Stimulated activated CD4-positive, alpha-beta T cell treated with anti-CD3 and anti-CD28 coated beads, TNF-alpha, amount 100 ng/mL, for 4 hours (primary cell): Measurements from ENCODE around the gene ZNRF3.
"Not testable (repeated sequence)": the region's sequence is repeated elsewhere in the genome, so short reads cannot be mapped to it uniquely, and the experiment has no call there.

Source experiments
- DNase-seq, 3 experiments: peaks; one replicate each; pipeline ENCODE4 v3.0.0-alpha.2; 2020; ENCODE audit warnings: low read depth in 3 of 3

Gene ZNRF3

GRCh38 chr22:28984482-28985158 is 101.2 kb downstream of the ZNRF3 start:
- no peak for DNase-seq

DNA sequence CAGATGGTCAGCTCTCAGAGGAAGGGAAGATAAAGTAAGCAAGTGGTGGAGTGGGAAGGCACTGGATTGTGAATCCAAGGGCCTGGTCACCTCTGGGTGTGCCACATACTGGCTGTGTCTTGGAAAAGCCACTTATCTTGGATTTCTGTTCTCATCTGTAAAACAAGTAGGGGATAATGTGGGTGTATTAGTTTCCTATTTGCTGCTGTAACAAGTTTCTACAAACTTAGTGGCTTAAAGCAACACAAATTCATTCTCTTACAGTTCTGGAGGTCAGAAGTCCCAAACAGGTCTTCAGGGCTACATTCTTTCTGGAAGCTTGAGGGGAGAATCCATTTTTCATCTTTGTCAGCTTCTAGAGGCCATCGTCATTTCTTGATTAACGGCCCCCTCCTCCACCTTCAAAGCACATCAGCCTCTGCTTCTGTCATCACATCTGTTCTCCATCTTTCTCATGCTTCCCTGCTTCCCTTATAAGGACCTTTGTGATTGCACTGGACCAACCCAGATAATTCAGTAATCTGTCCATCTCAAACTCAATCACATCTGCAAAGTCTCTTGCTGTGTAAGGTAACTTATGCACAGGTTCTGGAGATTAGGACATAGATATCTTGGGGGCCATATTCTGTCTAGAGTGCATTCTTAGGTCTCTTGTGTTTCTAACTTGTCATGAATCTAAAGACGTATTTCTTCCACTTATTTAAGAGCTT is 102.4 kb downstream of the ZNRF3 start:
- DNase-seq, result no peak

DNA sequence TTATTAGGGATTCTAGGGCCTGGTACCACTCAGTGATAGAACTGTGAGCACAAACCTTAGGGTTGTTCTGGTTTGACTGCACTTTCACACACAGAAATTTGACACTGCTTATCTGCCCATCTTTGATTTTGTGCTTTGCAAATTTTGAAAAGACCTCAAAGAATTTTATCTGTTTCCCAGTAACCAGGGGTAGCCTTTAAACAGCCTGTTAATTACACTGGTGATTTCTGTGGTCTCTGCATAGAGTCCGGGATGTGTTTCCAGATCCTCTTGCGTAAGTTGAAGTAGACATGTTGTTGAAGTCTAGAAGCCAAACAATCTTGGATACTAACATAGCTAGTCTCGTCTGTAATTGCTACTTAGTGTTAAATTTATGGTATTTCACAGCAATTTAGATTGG is 103.0 kb downstream of the ZNRF3 start:
- DNase-seq, result no peak

DNA sequence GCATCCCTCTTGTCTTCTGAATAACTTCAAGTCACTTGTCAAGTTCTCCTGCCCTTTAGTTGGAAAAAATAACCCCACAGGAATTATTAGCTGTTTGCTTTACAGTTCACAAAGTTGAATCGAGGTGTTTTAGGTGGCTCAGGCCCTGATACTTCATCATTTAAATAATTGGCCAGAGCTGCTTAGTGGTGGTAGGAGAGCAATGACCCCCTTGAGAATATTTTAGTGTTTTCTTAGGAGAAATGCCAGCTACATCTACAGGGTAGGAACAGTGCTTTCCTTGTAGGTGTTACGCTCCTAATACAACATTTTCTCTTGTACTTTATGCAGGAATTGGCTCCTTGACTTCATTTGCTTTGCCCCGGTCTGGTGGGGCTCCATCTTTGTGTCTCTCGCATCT is 105.1 kb downstream of the ZNRF3 start:
- DNase-seq, result no peak

DNA sequence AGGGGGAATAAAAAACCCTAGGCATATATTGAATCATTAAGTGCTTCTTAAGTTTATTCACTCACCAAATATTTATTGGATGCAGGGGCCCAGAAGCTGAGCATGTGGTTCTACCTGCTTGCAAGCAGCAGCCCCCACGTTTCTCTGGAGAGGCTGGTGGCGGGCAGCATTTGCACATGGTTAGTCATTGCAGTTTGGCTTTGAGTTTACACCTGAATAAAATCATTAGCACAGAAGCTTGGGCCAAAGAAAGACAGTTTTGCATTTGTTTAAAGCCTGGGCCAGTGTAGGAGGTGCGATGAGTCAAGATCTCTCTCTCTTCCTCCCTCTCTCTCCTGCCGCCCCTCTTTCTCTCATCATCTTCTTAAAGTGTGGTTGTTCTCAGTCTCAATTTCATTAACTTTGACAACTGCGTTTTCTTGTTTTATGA is 105.7 kb downstream of the ZNRF3 start:
- no peak for DNase-seq

DNA sequence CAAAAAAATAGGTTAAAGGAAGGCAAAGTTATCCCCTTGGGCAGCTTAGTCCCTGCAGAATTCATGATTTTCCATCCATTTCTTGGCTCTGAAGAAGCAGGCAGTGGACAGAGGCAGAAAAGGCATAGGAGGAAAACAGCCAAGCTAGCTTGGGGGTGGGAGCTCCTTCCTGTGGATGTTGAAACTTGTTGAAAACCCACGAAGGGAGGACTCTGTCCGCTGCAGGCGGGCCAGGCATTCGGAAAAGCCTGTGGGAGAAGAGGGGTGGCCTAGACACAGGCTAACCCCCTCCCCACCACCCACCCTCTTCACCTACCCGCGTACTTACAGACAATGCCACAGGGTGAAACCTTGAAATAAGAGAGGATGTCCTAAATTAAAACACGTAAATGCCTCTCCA is 106.1 kb downstream of the ZNRF3 start:
- no peak for DNase-seq

GRCh38 chr22:28989912-28990311 is 106.5 kb downstream of the ZNRF3 start:
- no peak for DNase-seq

DNA sequence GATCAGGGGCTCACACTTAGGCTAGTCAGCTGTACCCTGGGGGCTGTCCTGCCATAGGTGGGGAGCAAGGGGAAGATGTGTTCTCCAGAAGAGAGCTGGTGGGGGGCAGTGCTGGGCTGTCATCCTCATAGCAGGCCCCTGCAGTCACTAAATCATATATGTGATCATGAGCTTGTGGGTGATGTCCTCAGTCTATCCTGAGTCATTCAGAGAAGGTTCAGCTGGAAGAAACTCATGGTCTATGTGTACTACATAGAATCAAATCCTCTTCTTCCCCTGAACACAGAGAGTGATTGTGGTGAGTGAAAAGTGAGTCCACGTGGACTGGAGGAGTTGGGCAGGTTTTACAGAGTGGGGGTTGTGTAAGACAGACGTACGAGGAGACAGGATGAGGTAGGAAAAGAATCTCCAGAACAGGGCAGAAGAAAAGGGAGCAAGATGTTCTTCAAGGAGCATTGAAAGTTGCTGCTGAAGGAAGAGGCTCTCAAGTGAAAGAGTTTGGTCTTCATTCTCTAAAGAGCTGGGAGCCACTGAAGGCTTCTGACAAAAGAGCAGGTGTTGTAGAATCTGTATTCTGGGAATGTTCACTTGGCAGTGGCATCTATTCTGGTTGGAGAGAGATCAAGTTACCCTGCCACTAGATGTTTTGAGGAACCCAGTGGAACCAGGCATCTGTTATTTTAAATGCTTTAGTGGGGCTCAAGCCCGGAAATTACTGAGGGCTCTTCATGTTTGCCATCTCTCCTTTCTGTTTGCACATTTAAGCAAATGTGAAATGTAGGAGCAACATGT is 109.4 kb downstream of the ZNRF3 start:
- no peak for DNase-seq

DNA sequence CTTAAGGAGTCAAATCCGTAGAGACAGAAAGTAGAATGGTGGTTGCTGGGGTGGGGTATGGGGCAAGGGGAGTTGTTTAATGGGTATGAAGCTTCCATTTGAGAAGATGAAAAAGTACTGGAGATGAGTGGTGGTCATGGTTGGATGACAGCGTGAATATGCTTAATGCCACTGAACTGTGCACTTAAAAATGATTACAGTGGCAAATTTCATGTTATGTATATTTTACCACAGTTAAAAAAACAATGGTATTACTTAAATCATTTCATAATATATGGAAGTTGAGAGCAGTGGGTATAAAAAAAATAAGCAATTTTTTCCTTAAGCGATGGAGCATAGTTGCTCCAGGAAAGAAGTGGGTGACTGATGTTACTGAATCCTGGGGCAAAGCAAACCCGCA is 111.2 kb downstream of the ZNRF3 start:
- no peak for DNase-seq

DNA sequence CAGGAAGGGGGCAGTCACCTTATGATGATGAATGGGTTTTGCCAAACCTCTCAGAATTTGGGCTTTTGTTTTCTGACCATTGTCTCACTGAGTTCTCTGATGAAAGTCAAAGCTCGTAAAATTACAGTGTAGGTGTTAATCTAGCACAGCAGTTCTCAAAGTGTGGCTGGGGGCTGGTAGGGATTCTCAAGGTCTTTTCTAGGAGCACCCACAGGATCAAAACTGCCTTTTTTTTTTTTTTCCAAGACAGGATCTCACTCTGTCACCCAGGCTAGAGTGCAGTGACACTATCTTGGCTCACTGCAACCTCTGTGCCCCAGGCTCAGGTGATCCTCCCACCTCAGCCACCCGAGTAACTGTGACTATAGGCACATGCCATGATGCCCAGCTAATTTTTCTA is 112.2 kb downstream of the ZNRF3 start:
- DNase-seq, result no peak

DNA sequence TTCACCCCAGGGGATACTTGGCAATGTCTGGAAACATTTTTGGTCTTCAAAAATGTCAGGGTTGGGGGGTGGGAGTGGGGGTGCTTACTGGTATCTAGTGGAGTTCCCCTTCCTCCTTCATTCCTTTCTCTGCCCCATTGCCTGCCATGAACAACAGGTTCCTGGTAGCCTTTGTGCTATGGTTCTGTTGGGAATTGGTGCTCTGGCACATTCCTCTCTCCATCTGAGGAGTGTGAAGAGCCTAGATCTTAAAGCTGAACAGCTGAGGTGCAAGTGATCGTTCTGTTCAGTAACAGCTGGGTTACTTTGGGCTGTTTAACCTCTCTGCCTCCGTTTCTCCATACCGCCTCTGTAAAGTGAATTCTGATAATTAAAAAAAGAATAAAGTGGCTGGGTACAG is 114.0 kb downstream of the ZNRF3 start:
- no peak for DNase-seq

DNA sequence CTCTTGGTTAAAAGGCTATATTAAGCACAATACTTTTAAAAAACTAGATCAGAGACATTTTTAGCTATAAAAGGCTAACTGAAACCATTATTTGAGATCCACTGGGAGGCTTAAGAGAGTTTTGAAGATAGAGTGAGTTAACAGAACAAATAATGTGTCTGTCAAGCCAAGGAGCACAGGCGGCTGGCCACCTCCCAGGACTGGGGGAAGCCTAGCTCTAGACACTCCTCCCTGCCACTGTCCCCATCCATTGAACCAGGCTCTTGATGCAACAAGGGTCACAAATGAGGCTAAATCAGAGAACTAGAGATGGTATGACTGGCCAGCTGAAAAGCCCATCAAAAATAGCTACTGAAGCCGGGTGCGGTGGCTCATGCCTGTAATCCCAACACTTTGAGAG is 115.3 kb downstream of the ZNRF3 start:
- DNase-seq, result no peak

GRCh38 chr22:28999510-28999909 is 116.1 kb downstream of the ZNRF3 start:
- no peak for DNase-seq

GRCh38 chr22:28999919-29000556 is 116.7 kb downstream of the ZNRF3 start:
- no peak for DNase-seq

GRCh38 chr22:29000641-29001040 is 117.3 kb downstream of the ZNRF3 start:
- DNase-seq, result no peak

- no peak for DNase-seq
These were observed 119.2 kb downstream of the ZNRF3 start for GRCh38 chr22:29002603-29003002.

GRCh38 chr22:29003552-29003951 is 120.2 kb downstream of the ZNRF3 start:
- no peak for DNase-seq

DNA sequence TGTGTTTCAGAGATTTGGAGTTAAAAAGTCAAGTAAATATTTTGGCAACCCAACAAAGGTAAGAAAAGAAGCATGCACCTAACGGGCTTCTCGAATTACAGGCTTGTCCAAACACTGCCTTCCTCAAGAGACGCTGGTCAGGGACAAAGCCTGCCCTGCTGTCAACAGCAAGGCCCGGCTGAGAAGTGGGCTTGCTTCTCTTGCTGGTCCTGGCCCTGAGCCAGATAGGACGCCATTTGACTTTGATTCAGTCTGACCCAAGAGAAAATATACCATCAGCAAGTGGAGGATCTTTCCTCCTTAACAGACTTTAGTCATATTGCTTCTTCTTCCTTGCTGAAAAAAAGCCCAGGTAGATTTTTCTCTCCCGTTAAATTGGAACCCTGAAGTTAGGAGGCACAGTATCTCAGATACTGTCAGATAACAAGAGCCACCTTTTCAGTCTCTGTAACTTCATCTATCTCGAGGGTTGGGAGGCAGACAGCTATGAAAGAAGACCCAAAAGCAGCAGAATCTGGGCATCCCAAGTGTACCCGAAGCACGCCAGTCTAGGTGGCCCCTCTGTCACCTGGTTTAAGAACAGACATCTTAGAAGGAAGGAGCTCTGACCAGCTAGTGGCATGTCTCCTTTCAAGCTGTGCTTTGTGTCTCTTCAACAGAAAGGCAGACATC is 120.7 kb downstream of the ZNRF3 start:
- DNase-seq, result no peak

DNA sequence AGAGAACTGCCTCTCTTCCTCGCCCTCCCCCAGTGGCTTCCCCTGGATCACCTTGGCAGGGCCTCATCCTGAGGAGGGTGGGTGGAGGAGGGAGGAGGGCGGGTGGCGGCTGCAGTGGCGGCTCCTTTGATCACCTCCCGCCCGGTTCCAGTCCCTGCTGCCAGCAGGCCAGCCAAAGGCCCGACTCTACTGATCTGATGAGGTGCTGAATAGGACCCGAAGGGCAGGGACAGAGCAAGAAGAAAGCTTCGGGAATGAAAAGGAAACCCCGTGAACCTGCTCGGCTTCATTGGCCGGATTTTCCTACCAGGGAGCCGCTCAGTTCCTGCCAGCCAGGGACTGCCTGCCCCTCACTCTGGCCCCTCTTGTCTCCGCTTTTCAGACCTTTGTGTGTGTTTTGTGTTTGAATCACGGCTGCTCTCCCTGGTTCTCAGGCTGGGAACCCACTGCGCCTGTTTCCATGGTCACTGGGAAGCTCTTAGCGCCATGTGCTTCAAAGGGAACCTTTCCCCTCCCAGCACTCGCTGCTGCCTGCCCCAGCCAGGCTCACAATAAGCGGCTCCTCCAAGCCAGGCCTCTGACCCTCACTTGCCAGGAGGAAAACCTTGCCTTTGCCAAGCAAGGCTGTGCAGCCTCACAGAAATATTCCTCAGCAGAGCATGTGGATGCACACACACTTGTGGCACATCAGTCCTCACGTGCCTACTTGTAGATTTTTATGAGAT is 121.4 kb downstream of the ZNRF3 start:
- DNase-seq, result no peak

- DNase-seq, result not testable (repeated sequence)
These were observed 122.4 kb downstream of the ZNRF3 start for GRCh38 chr22:29005754-29006153.

- no peak for DNase-seq
These were observed 123.0 kb downstream of the ZNRF3 start for GRCh38 chr22:29006346-29006745.
